Hepatocyte (in vitro differentiated cells): Measurements from ENCODE around the gene SLC28A3.

ENCODE experiments used
- CTCF ChIP-seq: fragments of 200-600 bp; sonication (generic); IDR thresholded peaks from 2 replicates; pipeline ENCODE4 v1.5.1; 2016; ENCODE audit warnings: antibody characterized with exemption, mild to moderate bottlenecking; ENCODE audit not compliant: poor library complexity
- EZH2 ChIP-seq: fragments of 200-600 bp; sonication (generic); IDR thresholded peaks from 2 replicates; pipeline ENCODE4 v1.6.1; 2016; ENCODE audit warnings: antibody characterized with exemption, mild to moderate bottlenecking, borderline replicate concordance
- EZH2phosphoT487 ChIP-seq: fragments of 200-600 bp; sonication (generic); IDR thresholded peaks from one replicate; pipeline ENCODE4 v1.6.1; 2018; ENCODE audit warnings: antibody characterized with exemption, mild to moderate bottlenecking, low read depth, moderate library complexity; ENCODE audit not compliant: unreplicated experiment, severe bottlenecking

DNA sequence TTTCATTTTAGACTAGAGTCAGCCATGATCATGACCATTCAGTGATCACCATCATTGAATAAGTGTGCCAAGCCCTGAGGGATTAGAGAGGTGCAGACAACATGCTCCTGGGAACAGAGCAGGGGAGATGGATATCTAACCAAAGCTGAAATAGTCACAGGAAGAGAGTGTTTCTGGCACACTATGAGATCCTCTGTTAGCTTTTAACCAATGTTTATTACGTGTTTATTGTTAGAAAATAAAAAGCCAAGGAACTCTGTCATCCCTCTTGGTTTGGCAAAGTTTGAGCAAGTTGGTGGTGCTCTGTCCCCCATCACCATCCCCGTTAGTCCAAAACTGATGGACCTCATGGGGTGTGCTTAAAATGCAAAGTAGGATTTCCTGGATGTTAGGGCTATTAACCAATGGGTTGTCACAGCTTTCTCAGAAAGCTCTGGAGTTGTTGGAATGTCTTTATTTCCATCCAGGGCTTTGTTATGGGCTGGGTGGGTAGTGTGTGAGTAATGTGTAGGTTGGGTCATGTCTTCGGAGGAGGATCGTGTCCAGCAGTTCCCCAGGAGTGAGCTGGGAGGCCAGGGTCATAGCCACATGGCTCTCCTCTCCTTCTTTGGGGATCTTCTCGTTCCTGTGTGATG, 34.9 kb downstream of the SLC28A3 start:
- TF ChIP-seq EZH2phosphoT487 = no peak
- TF ChIP-seq CTCF = no peak
- TF ChIP-seq EZH2 = no peak
